Measurements from ENCODE around the gene ARMC5.
A peak's percentile ranks its signal among the peaks of the same experiment; 100 is the strongest.
"Not testable (repeated sequence)": the region's sequence is repeated elsewhere in the genome, so short reads cannot be mapped to it uniquely, and the experiment has no call there.

The ARMC5 gene

GRCh38 chr16:31476303-31477219 is 17.3 kb downstream of the ARMC5 start:
- H3K36me3 ChIP-seq: 0 out of 2 replicates have a peak, but pooled peaks cover 4% of the 10 kb centered on the region

GRCh38 chr16:31477220-31478216 is 18.2 kb downstream of the ARMC5 start:
- Histone ChIP-seq H3K27me3 (no peaks in the 10 kb centered on the region), H3K4me1 (peaks cover 62% of the 10 kb centered on the region), H3K4me2 (peak overlapping the region; percentile 99), H4K20me1 (no peaks in the 10 kb centered on the region), H3K4me3 (peak overlapping the region; percentile 75), H3K36me3 (0 out of 2 replicates have a peak, but pooled peaks cover 4% of the 10 kb centered on the region), H3K27ac (peak overlapping the region; percentile 78), H3K9me3 (no peaks in the 10 kb centered on the region), H3K9ac (peak overlapping the region; percentile 79)
- TF ChIP-seq Cebpa-rat (IDR thresholded peaks at IDR 0.05): no peak

More at GRCh38 chr16:31476303-31477219, 17.3 kb downstream of the ARMC5 start:
- Histone ChIP-seq H3K9ac (peak overlapping the region; percentile 79), H3K4me1 (peaks cover 66% of the 10 kb centered on the region), H3K4me3 (peak overlapping the region; percentile 75), H4K20me1 (no peaks in the 10 kb centered on the region), H3K27me3 (no peaks in the 10 kb centered on the region), H3K4me2 (peak overlapping the region; percentile 99), H3K9me3 (no peaks in the 10 kb centered on the region), H3K27ac (peak overlapping the region; percentile 78)
- no peak for TF ChIP-seq Cebpa-rat (IDR thresholded peaks at IDR 0.05)

- no peak for TF ChIP-seq Cebpa-rat (IDR thresholded peaks at IDR 0.05)
- H4K20me1 ChIP-seq: no peaks in the 10 kb centered on the region
These were observed 19.7 kb downstream of the ARMC5 start for GRCh38 chr16:31478956-31479355.

GRCh38 chr16:31479751-31480150 is 20.4 kb downstream of the ARMC5 start:
- H4K20me1 ChIP-seq: no peaks in the 10 kb centered on the region

More at GRCh38 chr16:31478956-31479355, 19.7 kb downstream of the ARMC5 start:
- no peaks in the 10 kb centered on the region for H3K9me3 ChIP-seq
- H3K36me3 ChIP-seq: 0 out of 2 replicates have a peak, but pooled peaks cover 4% of the 10 kb centered on the region
- H3K4me1 ChIP-seq: peaks cover 50% of the 10 kb centered on the region
- no peak overlapping the region for H3K27ac ChIP-seq
- H3K27me3 ChIP-seq: no peaks in the 10 kb centered on the region
- H3K9ac ChIP-seq: no peak overlapping the region
- H3K4me3 ChIP-seq: no peak overlapping the region
- H3K4me2 ChIP-seq: no peak overlapping the region

GRCh38 chr16:31480851-31481536 is 21.7 kb downstream of the ARMC5 start:
- TF ChIP-seq Cebpa-rat (IDR thresholded peaks at IDR 0.05): no peak
- H3K9ac ChIP-seq: no peak overlapping the region
- no peaks in the 10 kb centered on the region for H3K27me3 ChIP-seq
- no peaks in the 10 kb centered on the region for H4K20me1 ChIP-seq
- H3K27ac ChIP-seq: no peak overlapping the region
- peak overlapping the region; percentile 45 for H3K4me2 ChIP-seq
- peaks cover 48% of the 10 kb centered on the region for H3K4me1 ChIP-seq
- H3K9me3 ChIP-seq: no peaks in the 10 kb centered on the region
- H3K4me3 ChIP-seq: no peak overlapping the region
- H3K36me3 ChIP-seq: no peaks in the 10 kb centered on the region

More at GRCh38 chr16:31479751-31480150, 20.4 kb downstream of the ARMC5 start:
- 0 out of 2 replicates have a peak, but pooled peaks cover 4% of the 10 kb centered on the region for H3K36me3 ChIP-seq
- H3K4me3 ChIP-seq: no peak overlapping the region
- TF ChIP-seq Cebpa-rat (IDR thresholded peaks at IDR 0.05): no peak
- H3K4me2 ChIP-seq: no peak overlapping the region
- H3K9me3 ChIP-seq: no peaks in the 10 kb centered on the region
- H3K27me3 ChIP-seq: no peaks in the 10 kb centered on the region
- H3K4me1 ChIP-seq: peaks cover 47% of the 10 kb centered on the region
- no peak overlapping the region for H3K27ac ChIP-seq
- H3K9ac ChIP-seq: no peak overlapping the region

GRCh38 chr16:31483081-31483480 is 23.8 kb downstream of the ARMC5 start, which contains the start of gene SLC5A2:
Gene SLC5A2, plus strand, starts transcription at chr16:31483123. Its CDS starts 14 bp downstream, at chr16:31483137.
- Histone ChIP-seq H3K9ac (no peak within 1 kb of the TSS), H3K9me3 (no peaks in the 10 kb centered on the region), H3K4me3 (no peak within 1 kb of the TSS), H3K4me1 (peaks cover 49% of the 10 kb centered on the region), H3K36me3 (no peaks in the 10 kb centered on the region), H4K20me1 (no peaks in the 10 kb centered on the region), H3K4me2 (no peak within 1 kb of the TSS), H3K27me3 (peaks cover 12% of the 10 kb centered on the region; the same call in 1 of the 2 replicates), H3K27ac (no peak within 1 kb of the TSS)
- TF ChIP-seq Cebpa-rat (IDR thresholded peaks at IDR 0.05): no peak

- H3K27me3 ChIP-seq: peaks cover 12% of the 10 kb centered on the region; the same call in 1 of the 2 replicates
- not testable (repeated sequence) for H3K9me3 ChIP-seq, H3K36me3 ChIP-seq, H3K4me3 ChIP-seq, H3K27ac ChIP-seq, H3K4me2 ChIP-seq, H4K20me1 ChIP-seq, H3K9ac ChIP-seq
- peaks cover 50% of the 10 kb centered on the region for H3K4me1 ChIP-seq
These were observed 24.7 kb downstream of the ARMC5 start for GRCh38 chr16:31484048-31484447.

- no peak overlapping the region for H3K27ac ChIP-seq
- no peaks in the 10 kb centered on the region for H3K9me3 ChIP-seq
- H4K20me1 ChIP-seq: peaks cover 10% of the 10 kb centered on the region; the same call in 1 of the 2 replicates
- H3K4me3 ChIP-seq: no peak overlapping the region
- H3K4me2 ChIP-seq: no peak overlapping the region
- H3K36me3 ChIP-seq: peaks cover 13% of the 10 kb centered on the region
- H3K27me3 ChIP-seq: peaks cover 12% of the 10 kb centered on the region; the same call in 1 of the 2 replicates
- no peak overlapping the region for H3K9ac ChIP-seq
- peaks cover 46% of the 10 kb centered on the region for H3K4me1 ChIP-seq
- no peak for TF ChIP-seq Cebpa-rat (IDR thresholded peaks at IDR 0.05)
These were observed 25.3 kb downstream of the ARMC5 start for GRCh38 chr16:31484491-31485171.
